Mesendoderm (in vitro differentiated cells): ENCODE data around the gene ZNF469.

ENCODE experiments used
- DNase-seq: peaks from one replicate; pipeline ENCODE4 v3.0.0; 2013
- H2AK5ac ChIP-seq: 2 replicates; pipeline ENCODE4 v1.6.1; 2013; ENCODE audit warnings: low read length, inconsistent platforms
- H2BK120ac ChIP-seq: 2 replicates; pipeline ENCODE4 v1.6.1; 2013; ENCODE audit warnings: low read depth, mild to moderate bottlenecking, low read length, moderate library complexity, mixed read lengths
- H2BK15ac ChIP-seq: replicated peaks from 2 replicates; pipeline ENCODE4 v1.6.1; 2013; ENCODE audit warnings: low read depth, mild to moderate bottlenecking, moderate library complexity
- H2BK5ac ChIP-seq: 2 replicates; pipeline ENCODE4 v1.6.1; 2013; ENCODE audit warnings: low read length, inconsistent platforms
- H3K18ac ChIP-seq: 2 replicates; pipeline ENCODE4 v1.6.1; 2013; ENCODE audit warnings: mild to moderate bottlenecking, low read length, mixed read lengths
- H3K23ac ChIP-seq: one replicate; pipeline ENCODE4 v1.6.1; 2013; ENCODE audit warnings: low read length
- H3K27ac ChIP-seq: 2 replicates; pipeline ENCODE4 v1.5.1; 2013; ENCODE audit warnings: low read depth, mild to moderate bottlenecking, inconsistent platforms, low read length, moderate library complexity
- H3K27me3 ChIP-seq: 2 replicates; pipeline ENCODE4 v1.6.1; 2013; ENCODE audit warnings: low read length, control low read depth, mild to moderate bottlenecking, inconsistent platforms; ENCODE audit not compliant: insufficient read depth, poor library complexity
- H3K36me3 ChIP-seq: 2 replicates; pipeline ENCODE4 v1.6.1; 2013; ENCODE audit warnings: low read length, inconsistent platforms; ENCODE audit not compliant: control insufficient read depth, insufficient read depth
- H3K4ac ChIP-seq: one replicate; pipeline ENCODE4 v1.6.1; 2013; ENCODE audit warnings: low read depth, mild to moderate bottlenecking, low read length, moderate library complexity
- H3K4me1 ChIP-seq: 2 replicates; pipeline ENCODE4 v1.6.1; 2013; ENCODE audit warnings: low read depth, low read length, inconsistent platforms; ENCODE audit not compliant: control insufficient read depth
- H3K4me2 ChIP-seq: 2 replicates; pipeline ENCODE4 v1.6.1; 2013; ENCODE audit warnings: low read length
- H3K4me3 ChIP-seq: 2 replicates; pipeline ENCODE4 v1.5.1; 2013; ENCODE audit warnings: mild to moderate bottlenecking, low read length
- H3K56ac ChIP-seq: one replicate; pipeline ENCODE4 v1.6.1; 2013; ENCODE audit warnings: low read length
- H3K79me1 ChIP-seq: 2 replicates; pipeline ENCODE4 v1.6.1; 2013; ENCODE audit warnings: low read length, inconsistent platforms
- H3K79me2 ChIP-seq: 2 replicates; pipeline ENCODE4 v1.6.1; 2013; ENCODE audit warnings: mild to moderate bottlenecking, low read length; ENCODE audit not compliant: control insufficient read depth, insufficient read depth
- H3K9ac ChIP-seq: 2 replicates; pipeline ENCODE4 v1.6.1; 2013; ENCODE audit warnings: low read length, inconsistent platforms
- H4K5ac ChIP-seq: one replicate; pipeline ENCODE4 v1.6.1; 2013; ENCODE audit warnings: low read length
- H4K8ac ChIP-seq: one replicate; pipeline ENCODE4 v1.6.1; 2013; ENCODE audit warnings: low read depth, mild to moderate bottlenecking, control low read depth, low read length, moderate library complexity
- WGBS: extraction: QIAGEN DNeasy Blood & Tissue Kit; methylation state at CpG from one replicate; pipeline ENCODE4 v1.1.7; 2013; ENCODE audit warnings: low lambda C conversion rate, missing lambda C conversion rate; ENCODE audit not compliant: insufficient coverage; ENCODE audit errors: extremely low coverage; 5-methylcytosine and 5-hydroxymethylcytosine counted together

The ZNF469 gene

DNA sequence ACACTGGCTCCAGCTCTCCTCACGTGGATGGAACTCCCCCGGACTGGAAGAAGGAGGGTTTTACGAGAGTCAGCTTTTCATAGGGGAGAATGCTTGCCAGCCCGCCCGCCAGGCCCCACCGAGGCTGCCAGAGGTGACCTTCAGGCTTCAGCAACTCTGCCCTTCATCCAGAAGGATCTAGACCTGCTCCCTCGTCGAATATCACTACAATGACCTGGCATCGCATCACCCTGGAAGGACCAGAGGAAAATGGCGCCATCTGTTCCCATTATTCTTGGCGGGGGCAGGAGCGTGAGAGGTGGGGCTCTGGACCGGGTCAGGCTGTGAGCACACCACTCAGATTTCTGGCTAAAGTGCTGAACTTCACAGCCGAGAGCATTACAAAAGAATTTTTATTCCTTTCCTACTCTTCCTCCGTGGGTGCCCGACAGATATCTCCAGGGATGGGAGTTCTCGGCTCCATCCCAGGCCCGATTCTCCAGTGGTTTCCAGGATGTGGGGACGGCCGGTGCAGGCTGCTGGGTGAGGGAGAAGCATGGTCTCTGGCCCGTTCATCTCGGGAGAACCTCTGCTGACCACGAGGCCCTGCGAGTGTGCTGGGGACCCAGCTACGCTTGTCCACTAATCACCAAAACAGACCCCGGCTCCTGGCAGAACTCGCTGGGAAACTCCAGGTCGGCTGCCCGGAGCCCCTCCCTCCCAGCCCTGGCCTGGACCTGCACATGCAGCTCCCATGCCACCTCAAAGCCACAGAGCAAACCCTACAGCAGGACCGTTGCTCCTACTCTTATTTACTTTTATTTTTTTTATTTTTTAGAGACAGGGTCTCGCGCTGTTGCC, 36.8 kb upstream of the ZNF469 start:
- Histone ChIP-seq H3K27ac (no peak overlapping the region), H3K27me3 (no peaks in the 10 kb centered on the region), H2BK15ac (no peak overlapping the region), H3K36me3 (no peaks in the 10 kb centered on the region), H4K8ac (no peak overlapping the region), H4K5ac (no peak overlapping the region), H3K4me3 (no peak overlapping the region), H2BK5ac (no peak overlapping the region), H2AK5ac (no peak overlapping the region), H3K4me2 (no peak overlapping the region), H3K79me1 (no peaks in the 10 kb centered on the region), H2BK120ac (no peak overlapping the region), H3K79me2 (no peaks in the 10 kb centered on the region), H3K23ac (no peak overlapping the region), H3K56ac (no peak overlapping the region), H3K4me1 (no peaks in the 10 kb centered on the region), H3K18ac (no peak overlapping the region), H3K9ac (no peak overlapping the region), H3K4ac (no peak overlapping the region)
- no peak for DNase-seq
- no CpG with 5 or more reads among the region's 32 CpGs for WGBS

DNA sequence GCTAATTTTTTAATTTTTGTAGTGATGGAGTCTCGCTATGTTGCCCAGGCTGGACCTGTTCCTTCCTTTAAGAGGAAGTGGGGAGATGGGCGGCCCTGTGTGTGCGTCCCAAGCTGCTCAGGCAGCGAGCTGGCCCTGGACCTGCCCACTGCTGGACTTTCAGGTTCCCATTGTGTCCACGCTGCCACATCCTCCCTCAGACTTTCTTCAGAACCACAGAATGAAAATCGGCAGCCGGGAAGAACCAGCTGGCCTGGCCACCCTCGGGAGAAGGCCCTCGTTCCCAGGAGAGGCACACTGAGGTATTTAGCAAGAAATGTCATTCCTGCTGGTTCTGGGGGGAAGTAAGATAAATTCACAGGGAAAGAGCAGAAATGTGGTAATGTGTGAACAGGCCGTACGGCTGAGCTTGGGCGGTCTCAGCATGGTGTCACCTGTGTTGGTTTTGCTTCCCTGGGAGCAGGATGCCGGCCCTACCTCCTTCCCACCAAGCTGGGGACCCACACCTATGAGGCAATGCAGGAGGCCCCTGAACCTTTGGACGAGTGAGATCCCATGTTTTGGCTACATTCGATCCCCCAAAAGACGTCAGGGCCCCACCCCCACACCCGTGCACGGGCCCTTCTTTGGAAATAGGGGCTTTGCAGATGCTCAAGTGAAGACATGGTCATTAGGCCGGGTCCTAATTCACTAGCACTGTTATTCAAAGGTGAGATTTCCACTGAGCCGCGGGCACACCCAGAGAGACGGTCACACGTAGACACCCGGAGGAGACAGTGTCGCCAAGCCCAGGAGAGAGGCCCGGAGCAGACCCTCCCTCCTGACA, 35.9 kb upstream of the ZNF469 start:
- Histone ChIP-seq H4K8ac (no peak overlapping the region), H3K4me3 (no peak overlapping the region), H3K4me2 (no peak overlapping the region), H3K27me3 (no peaks in the 10 kb centered on the region), H3K27ac (no peak overlapping the region), H3K79me2 (no peaks in the 10 kb centered on the region), H2BK5ac (no peak overlapping the region), H3K23ac (no peak overlapping the region), H3K18ac (no peak overlapping the region), H3K4me1 (no peaks in the 10 kb centered on the region), H3K4ac (no peak overlapping the region), H3K36me3 (no peaks in the 10 kb centered on the region), H3K56ac (no peak overlapping the region), H3K9ac (no peak overlapping the region), H4K5ac (no peak overlapping the region), H3K79me1 (no peaks in the 10 kb centered on the region), H2BK120ac (no peak overlapping the region), H2AK5ac (no peak overlapping the region), H2BK15ac (no peak overlapping the region)
- no peak for DNase-seq
- no CpG with 5 or more reads among the region's 26 CpGs for WGBS

DNA sequence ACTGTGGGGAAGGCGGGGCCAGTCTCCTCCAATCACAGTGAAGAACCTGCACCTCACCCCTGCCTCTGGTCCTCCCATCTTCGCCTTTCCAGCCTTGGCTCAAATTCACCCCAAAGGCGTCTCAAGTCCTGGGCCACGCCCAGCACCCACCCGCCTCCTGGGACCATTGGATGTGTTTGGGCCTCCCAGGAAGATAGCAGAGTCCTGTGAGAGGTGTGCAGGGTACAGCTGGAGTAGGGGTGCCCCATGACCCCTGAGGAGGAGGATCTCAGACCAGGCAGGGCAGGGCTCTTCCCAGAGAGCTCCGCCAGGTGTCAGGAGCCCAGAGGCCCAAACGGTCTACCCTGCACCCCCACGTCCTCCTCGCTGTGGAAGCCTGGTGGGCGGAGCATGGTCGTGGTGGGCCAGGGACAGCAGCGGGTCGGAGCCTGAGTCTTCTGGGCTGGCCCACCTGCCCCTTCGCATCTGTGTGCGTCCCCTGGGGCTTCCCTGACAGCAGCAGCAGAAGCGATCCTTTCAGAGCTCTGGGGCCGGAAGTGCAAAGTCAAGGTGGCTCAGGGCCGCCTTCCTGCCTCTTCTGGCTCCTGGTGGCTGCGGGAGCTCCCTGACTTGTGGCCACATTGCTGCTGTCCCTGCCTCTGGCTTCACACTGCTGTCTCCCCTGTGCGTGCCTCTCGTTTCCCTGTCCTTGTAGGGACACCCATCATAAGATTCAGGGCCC, 34.9 kb upstream of the ZNF469 start:
- Histone ChIP-seq H3K4me3 (no peak overlapping the region), H3K27me3 (no peaks in the 10 kb centered on the region), H3K79me1 (no peaks in the 10 kb centered on the region), H2BK5ac (no peak overlapping the region), H3K23ac (no peak overlapping the region), H3K18ac (no peak overlapping the region), H3K4ac (no peak overlapping the region), H2BK120ac (no peak overlapping the region), H3K79me2 (no peaks in the 10 kb centered on the region), H3K9ac (no peak overlapping the region), H3K36me3 (no peaks in the 10 kb centered on the region), H3K4me1 (no peaks in the 10 kb centered on the region), H2AK5ac (no peak overlapping the region), H3K56ac (no peak overlapping the region), H4K8ac (no peak overlapping the region), H3K27ac (no peak overlapping the region), H2BK15ac (no peak overlapping the region), H3K4me2 (no peak overlapping the region), H4K5ac (no peak overlapping the region)
- WGBS: no CpG with 5 or more reads among the region's 21 CpGs
- no peak for DNase-seq

DNA sequence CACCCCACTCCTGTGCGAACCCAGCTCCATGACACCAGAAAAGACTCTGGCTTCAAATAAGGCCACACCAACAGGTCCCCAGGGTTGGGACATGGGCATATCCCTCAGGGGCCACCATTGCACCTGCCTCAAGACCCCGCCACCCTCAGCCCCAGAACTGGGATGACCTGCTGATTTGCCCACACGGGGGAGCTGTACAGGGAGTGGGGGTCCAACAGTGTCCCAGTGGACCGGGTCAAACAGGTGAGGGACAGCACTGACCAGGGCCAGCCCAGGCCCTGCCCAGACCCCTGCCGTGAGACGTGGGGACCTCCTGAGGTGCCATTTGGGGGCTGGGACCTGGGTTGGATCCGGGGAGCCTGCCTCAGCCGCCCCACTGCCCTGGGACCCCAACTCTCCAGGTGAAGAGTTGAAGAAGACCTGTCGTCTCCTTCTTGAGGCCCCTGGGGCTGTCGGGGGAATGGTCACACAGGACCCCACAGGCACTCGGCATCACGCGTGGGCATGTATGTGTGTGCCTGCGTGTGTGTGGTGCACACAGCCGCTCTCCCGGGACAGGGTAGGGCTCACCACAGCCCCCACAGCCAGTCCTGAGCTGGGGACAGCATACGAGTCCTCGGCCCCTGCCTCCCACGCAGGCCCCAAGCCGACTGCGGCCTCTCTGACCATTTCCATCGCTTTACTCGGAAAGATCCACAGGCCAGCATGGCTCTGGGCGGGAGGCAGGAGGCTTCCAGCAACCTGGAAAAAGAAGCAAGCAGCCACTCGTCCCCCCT, 34.2 kb upstream of the ZNF469 start:
- Histone ChIP-seq H3K79me1 (no peaks in the 10 kb centered on the region), H3K27me3 (no peaks in the 10 kb centered on the region), H3K9ac (no peak overlapping the region), H3K23ac (no peak overlapping the region), H3K4me1 (no peaks in the 10 kb centered on the region), H3K27ac (no peak overlapping the region), H2AK5ac (no peak overlapping the region), H3K56ac (no peak overlapping the region), H3K4ac (no peak overlapping the region), H4K8ac (no peak overlapping the region), H3K36me3 (no peaks in the 10 kb centered on the region), H2BK120ac (no peak overlapping the region), H3K79me2 (no peaks in the 10 kb centered on the region), H3K18ac (no peak overlapping the region), H3K4me3 (no peak overlapping the region), H2BK15ac (no peak overlapping the region), H2BK5ac (no peak overlapping the region), H4K5ac (no peak overlapping the region), H3K4me2 (no peak overlapping the region)
- DNase-seq: no peak
- WGBS: no CpG with 5 or more reads among the region's 25 CpGs

DNA sequence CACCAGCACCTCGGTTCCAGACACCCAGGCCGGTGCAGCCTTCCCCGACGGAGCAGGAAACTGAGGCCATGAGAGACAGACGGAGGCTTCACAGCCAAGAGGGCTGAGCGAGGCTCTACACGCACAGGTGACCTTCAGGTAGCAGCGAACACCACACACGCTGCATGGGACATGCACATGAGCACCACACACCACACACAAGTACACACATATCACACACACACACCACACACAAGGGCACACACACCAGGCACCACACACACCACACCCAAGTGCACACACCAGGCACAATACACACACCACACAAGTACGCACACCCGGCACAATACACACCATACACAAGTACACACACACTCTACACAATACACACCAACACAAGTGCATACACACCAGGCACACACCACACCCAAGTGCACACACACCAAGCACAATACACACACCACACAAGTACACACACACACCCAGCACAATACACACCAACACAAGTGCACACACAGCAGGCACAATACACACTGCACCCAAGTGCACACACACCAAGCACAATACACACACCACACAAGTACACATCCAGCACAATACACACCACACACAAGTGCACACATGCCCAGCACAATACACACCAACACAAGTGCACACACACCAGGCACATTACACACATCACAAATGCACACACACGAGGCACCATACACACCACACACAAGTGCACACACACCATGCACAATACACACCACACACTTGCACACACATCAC, 33.4 kb upstream of the ZNF469 start:
- no peak overlapping the region for H3K23ac ChIP-seq
- H3K4me3 ChIP-seq: no peak overlapping the region
- no peaks in the 10 kb centered on the region for H3K79me1 ChIP-seq
- no peaks in the 10 kb centered on the region for H3K79me2 ChIP-seq
- H2AK5ac ChIP-seq: no peak overlapping the region
- no peak overlapping the region for H3K56ac ChIP-seq
- no peak overlapping the region for H4K5ac ChIP-seq
- no peaks in the 10 kb centered on the region for H3K4me1 ChIP-seq
- no peak overlapping the region for H2BK5ac ChIP-seq
- H3K9ac ChIP-seq: no peak overlapping the region
- WGBS: no CpG with 5 or more reads among the region's 12 CpGs
- H3K27me3 ChIP-seq: no peaks in the 10 kb centered on the region
- H3K36me3 ChIP-seq: no peaks in the 10 kb centered on the region
- no peak overlapping the region for H2BK120ac ChIP-seq
- no peak overlapping the region for H4K8ac ChIP-seq
- no peak overlapping the region for H2BK15ac ChIP-seq
- no peak overlapping the region for H3K4me2 ChIP-seq
- no peak overlapping the region for H3K18ac ChIP-seq
- H3K27ac ChIP-seq: no peak overlapping the region
- no peak overlapping the region for H3K4ac ChIP-seq
- no peak for DNase-seq
